ENCODE measurements around the gene GTF2F2.

GTF2F2 gene

DNA sequence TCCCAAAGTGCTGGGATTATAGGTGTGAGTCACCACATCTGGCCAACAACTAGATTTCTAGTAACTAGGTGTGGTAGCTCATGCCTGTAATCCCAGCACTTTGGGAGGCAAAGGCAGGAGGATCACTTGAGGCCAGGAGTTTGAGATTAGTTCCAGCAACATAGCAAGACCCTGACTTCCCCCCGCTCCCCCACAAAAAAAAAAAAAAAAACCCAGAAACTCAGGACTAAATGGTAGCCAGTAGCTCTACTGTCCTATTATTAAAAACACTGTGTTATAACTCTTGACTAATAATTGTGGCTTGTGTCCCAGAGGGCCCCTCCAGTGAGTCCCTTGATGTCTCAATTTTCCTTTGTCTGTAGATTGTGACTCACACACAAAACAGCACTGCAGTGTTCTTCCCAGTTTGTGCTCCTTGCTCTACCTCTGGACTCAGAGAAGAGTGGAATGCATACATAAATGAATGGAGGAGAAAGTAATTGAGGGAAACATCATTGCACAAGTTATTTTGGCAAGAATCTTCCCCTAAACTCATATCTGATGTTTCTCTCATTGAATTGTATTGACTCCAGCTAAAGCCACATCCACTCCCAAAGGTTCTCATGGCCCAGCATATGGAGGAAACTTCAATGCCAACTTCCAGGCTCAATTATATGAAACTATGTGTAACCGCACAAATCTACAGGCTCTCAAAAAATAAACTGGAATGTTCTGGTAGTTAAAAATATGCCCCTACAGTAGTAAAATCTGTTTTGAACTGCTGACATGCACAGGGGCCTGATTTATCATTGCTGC is 211.9 kb downstream of the GTF2F2 start:
- DNase-seq (ENCODE audit: extremely low read depth in 1 of 2, low read depth in 1 of 2) = no peak

DNA sequence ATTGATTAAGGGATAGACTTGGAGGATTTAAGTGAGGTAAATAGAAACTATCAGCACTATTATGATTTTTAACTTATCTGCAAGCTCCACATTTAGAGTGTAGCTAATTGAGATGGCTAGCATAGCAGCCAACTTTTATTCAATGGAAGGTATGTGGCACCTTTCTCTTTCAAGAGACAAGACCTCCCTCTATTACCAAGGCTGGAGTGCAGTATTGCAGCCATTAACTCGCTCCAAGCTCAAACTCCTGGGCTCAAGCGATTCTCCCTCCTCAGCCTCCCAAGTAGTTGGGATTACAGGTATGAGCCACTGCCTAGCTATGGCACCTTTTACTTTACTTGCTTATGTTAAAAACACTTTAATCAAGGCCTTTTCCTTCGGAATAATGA is 212.5 kb downstream of the GTF2F2 start:
- no peak for DNase-seq (ENCODE audit: extremely low read depth in 1 of 2, low read depth in 1 of 2)

DNA sequence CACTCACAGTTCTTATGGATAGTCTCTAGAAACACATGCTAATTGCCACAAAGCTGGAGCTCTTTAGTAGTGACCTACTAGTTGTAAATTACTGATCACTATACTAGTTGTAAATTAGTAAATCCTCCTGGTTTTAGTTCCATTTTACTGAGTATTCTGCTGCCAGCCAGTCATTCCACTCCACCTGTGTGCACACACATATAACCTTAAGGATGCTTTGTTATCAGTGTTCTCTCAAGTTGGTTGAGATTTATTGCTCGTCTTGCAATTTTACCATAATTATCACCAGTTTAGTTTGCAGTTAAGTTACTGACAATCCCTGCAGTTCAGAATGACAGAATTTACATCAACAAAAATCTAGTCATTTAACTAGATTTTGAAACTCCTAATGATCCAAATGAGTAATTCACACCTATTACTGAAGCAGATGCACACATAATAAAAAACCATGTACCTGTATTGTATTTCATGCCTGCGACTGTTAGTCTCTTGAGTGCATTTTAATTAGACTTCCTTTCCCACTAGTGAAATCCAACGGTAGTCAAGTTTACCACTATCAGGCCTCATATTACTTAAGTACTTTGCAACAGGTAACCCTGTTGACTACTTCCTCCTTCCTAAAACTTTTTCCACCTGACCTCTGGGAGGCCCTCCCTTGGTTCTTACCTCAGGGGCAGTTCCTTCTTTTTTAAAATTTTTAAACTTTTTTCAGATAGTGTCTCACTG is 213.1 kb downstream of the GTF2F2 start:
- DNase-seq (ENCODE audit: extremely low read depth in 1 of 2, low read depth in 1 of 2) = no peak
